AG09309 (cell line): ENCODE results near the gene DOLK.
"Not testable (repeated sequence)": the region's sequence is repeated elsewhere in the genome, so short reads cannot be mapped to it uniquely, and the experiment has no call there.

Experiments
- DNase-seq: peaks from one replicate; pipeline ENCODE4 v3.0.0-alpha.2; 2010; ENCODE audit warnings: low read depth
- H3K4me3 ChIP-seq: 2 replicates; pipeline ENCODE4 v1.5.1; 2011; ENCODE audit warnings: mild to moderate bottlenecking, low read depth, low read length, moderate library complexity; ENCODE audit not compliant: control insufficient read depth
- CTCF ChIP-seq: IDR thresholded peaks from 2 replicates; pipeline ENCODE4 v1.5.1; 2011; ENCODE audit warnings: mild to moderate bottlenecking, low read depth, low read length, inconsistent platforms; ENCODE audit not compliant: insufficient read depth, control insufficient read depth; ENCODE audit errors: missing control alignments

The DOLK gene

DNA sequence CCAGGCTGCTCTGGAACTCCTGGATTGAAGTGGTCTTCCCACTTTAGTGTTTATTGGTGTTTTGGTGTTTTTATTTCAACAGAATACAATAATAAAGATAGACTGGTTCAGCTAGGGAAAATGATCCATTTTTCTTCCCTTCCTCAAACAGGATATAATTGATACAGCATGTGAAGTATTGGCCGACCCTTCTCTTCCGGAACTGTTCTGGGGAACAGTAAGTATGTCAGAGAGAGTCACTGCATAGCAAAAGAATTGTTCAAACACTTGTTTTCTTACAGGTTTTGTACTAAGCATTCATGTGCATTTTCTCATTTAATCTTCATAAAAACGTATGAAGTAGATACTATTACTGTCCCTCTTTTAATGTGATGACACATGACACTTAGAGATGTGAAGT is 31.7 kb upstream of the DOLK start:
- H3K4me3 ChIP-seq: no peak overlapping the region
- DNase-seq: no peak
- TF ChIP-seq CTCF: no peak

DNA sequence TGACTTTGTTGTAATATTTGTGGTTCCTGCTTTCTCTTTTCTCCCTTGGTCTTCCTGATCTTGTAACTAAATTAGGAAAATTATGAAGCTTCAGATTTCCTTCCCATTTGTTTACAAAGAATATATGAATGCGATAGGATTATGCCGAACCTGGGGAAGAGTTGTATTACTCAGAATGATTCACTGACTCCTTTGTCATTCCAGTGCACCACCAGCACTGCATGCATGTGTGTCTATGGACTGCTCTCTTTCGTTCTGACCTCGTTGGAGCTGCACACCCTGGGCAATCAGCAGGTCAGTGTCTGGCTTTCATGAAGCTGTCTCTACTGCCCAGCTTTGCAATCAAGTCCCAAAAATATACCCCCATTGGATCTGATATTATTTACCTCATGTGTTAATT is 25.6 kb upstream of the DOLK start:
- H3K4me3 ChIP-seq: no peak overlapping the region
- DNase-seq: no peak
- TF ChIP-seq CTCF: no peak

- TF ChIP-seq CTCF: no peak
- no peak for DNase-seq
- H3K4me3 ChIP-seq: no peak overlapping the region
Measured at GRCh38 chr9:128969491-128969890, 22.1 kb upstream of the DOLK start.

DNA sequence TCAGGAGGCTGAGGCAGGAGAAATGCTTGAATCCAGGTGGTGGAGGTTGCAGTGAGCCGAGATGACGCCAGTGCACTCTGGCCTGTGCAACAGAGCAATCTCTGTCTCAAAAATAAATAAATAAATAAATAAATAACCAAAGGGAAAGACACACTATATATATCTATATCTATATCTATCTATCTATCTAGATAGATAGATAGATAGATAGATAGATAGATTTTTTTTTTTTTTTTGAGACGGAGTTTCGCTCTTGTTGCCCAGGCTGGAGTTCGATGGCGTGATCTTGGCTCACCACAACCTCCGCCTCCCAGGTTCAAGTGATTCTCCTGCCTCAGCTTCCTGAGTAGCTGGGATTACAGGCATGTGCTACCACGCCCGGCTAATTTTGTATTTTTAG is 14.0 kb upstream of the DOLK start:
- DNase-seq, H3K4me3 ChIP-seq: not testable (repeated sequence)

GRCh38 chr9:128947277-128947526 is 201 bp downstream of the DOLK start:
- TF ChIP-seq CTCF: no peak

DNA sequence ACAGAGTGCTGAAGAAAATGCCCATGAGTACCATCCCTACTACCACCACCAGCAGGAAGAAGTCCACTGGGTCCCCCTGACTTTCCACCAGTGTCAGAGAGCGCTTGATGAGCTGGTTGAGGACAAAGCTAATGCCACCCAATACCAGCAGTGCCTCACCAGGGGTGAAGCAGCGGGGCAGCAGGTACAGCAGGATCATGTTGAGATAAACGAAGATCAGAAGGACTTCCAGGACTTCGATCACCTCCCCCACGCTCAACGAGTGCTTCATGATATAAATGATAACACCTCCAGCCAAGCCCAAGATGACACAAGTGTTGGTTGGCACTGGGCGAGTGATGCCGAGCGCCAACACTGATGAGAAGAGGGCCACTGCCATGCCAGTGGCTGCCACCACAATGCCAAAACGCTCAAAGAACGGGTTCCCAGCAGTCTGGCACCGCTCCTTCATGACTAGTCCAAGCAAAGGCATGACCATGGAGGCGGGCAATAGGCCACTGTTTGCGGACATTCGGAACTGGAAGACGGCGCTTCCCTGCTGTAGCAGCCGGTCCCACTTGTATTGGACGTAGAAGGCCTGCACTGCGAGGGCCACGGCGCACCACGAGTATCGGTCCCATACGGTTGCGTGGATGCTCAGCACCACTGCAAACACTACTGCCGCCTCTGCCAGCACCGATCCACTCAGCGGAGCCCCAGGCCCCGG is 679 bp downstream of the DOLK start:
- no peak for DNase-seq
- TF ChIP-seq CTCF: no peak
- peak overlapping the region; percentile 99 for H3K4me3 ChIP-seq

More at GRCh38 chr9:128947277-128947526, 201 bp downstream of the DOLK start:
- H3K4me3 ChIP-seq: peak overlapping the region; percentile 99
- no peak for DNase-seq

- TF ChIP-seq CTCF: no peak
- DNase-seq: no peak
- H3K4me3 ChIP-seq: no peak overlapping the region
Measured at GRCh38 chr9:128945798-128946501, 1.5 kb downstream of the DOLK start.

DNA sequence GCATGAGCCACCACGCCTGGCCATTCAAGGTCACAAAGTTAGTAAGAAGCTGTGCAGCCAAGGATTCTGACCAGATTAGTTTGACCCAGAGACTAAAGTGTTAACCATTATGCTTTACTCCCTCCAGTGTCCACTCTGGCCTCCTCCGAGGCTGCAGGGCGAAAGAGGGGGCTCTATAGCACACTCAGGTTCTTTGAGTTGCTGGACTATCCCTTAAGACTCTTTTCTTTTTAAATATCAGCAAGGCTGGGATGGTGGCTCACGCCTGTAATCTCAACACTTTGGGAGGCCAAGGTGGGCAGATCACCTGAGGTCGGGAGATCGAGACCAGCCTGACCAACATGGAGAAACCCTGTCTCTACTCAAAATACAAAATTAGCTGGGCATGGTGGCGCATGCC is 2.4 kb downstream of the DOLK start:
- not testable (repeated sequence) for H3K4me3 ChIP-seq, DNase-seq
